Activated T-cell treated with anti-CD3 and anti-CD28 coated beads, Interleukin-2, amount 50 U/mL, for 72 hours (primary cell): Measurements from ENCODE around the gene APOB. TPM values are rescaled to one million over a fixed set of nuclear protein-coding genes. Genes with fewer than 3 reads are reported as not detected.

Source experiments
- ATAC-seq, 2 donors: fragments of 150-1000 bp; cut with Tn5 transposase; replicated peaks in 1 of 2; 2 replicates each; pipeline ENCODE4 v1.10.0; 2021; ENCODE audit warnings: moderate library complexity in 2 of 2, mild to moderate bottlenecking in 1 of 2
- DNase-seq, 2 donors: peaks; one replicate each; pipeline ENCODE4 v3.0.0; 2021 to 2022; ENCODE audit warnings: mixed read lengths in 1 of 2
- H3K27ac Mint-ChIP-seq: one replicate; pipeline ENCODE4 v1.8.0; 2022; ENCODE audit warnings: mild to moderate bottlenecking, moderate library complexity, mixed read lengths
- H3K27me3 Mint-ChIP-seq: one replicate; pipeline ENCODE4 v1.8.0; 2022; ENCODE audit warnings: low read depth, mixed read lengths
- H3K36me3 Mint-ChIP-seq, 2 donors: one replicate each; pipeline ENCODE4 v1.8.0; 2022; ENCODE audit warnings: mixed read lengths in 2 of 2, mild to moderate bottlenecking in 1 of 2; ENCODE audit not compliant: insufficient read depth in 2 of 2
- H3K4me1 Mint-ChIP-seq: one replicate; pipeline ENCODE4 v1.8.0; 2022; ENCODE audit warnings: low read depth, mixed read lengths
- H3K4me3 Mint-ChIP-seq, 2 donors: one replicate each; pipeline ENCODE4 v1.8.0; 2022; ENCODE audit warnings: mild to moderate bottlenecking in 2 of 2, mixed read lengths in 2 of 2, moderate library complexity in 2 of 2
- H3K9me3 Mint-ChIP-seq, 2 donors: one replicate each; pipeline ENCODE4 v1.8.0; 2022; ENCODE audit warnings: mixed read lengths in 2 of 2
- total RNA-seq, 2 donors: library from RNA; stranded (reverse); gene quantifications; one replicate each; pipeline ENCODE4 v1.2.3, GENCODE V29; 2022

Gene APOB
- total RNA-seq, 2 donors from 2014 or later = not detected

DNA sequence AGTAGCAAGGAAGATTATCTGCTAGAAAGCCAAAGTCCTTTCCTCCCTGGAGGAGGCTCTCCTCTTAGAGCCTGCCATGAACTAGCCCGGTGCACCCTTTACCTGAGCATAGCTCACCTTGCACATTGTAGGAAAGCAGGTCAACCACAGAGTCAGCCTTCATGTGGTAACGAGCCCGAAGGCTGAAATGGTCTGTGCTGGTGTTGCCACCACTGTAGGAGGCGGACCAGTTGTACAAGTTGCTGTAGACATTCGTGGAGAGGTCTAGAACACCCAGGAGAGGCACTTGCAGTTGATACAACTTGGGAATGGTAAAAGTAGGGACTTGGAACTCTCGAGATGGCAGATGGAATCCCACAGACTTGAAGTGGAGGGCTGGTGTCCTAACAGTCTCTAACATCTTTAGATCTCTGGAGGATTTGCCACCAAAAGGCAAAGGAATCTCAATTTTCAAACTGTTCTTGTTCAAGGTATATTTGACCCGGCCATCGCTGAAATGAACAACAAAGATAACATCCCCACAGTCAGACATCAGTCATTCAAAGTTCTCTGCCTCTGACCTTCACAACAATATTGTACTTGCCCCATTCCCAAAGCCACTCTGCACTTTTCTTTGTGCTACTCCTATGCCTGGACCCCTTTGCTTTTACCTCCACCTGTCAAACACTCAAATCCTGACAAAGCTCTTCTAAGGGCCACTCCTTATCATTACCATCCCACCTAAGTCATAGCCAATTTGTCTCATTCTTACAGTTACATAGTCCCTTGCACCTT, 30.6 kb downstream of the APOB start:
- no peaks in the 10 kb centered on the region for H3K9me3 Mint-ChIP-seq
- peaks cover 19% of the 10 kb centered on the region for H3K27me3 Mint-ChIP-seq

DNA sequence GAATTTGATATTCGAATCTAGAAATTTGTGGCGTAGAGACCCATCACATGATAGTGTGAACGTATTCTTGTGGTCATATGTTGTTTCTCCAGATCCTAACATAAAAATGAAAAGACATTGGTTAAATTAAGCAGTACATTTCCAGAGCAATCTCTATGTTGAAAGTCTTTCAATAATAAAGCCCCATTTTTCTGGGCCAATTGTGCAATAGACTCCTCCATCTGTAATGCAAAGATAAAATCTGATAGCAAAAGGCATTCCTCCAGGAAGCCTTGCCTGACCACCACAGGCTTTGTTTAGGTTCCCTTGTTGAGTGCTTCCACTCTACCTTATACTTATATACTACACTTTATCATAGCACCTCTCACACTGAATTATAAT, 31.3 kb downstream of the APOB start:
- Mint-ChIP-seq H3K4me3 (no peak overlapping the region), H3K9me3 (no peaks in the 10 kb centered on the region), H3K36me3 (no peaks in the 10 kb centered on the region), H3K27ac (no peak overlapping the region), H3K27me3 (peaks cover 17% of the 10 kb centered on the region), H3K4me1 (no peaks in the 10 kb centered on the region)
- ATAC-seq = no peak
- DNase-seq = no peak

More for the DNA sequence above, 30.6 kb downstream of the APOB start:
- Mint-ChIP-seq H3K27ac (no peak overlapping the region), H3K36me3 (no peaks in the 10 kb centered on the region), H3K4me3 (no peak overlapping the region), H3K4me1 (no peaks in the 10 kb centered on the region)
- ATAC-seq (no peak), DNase-seq (no peak)

DNA sequence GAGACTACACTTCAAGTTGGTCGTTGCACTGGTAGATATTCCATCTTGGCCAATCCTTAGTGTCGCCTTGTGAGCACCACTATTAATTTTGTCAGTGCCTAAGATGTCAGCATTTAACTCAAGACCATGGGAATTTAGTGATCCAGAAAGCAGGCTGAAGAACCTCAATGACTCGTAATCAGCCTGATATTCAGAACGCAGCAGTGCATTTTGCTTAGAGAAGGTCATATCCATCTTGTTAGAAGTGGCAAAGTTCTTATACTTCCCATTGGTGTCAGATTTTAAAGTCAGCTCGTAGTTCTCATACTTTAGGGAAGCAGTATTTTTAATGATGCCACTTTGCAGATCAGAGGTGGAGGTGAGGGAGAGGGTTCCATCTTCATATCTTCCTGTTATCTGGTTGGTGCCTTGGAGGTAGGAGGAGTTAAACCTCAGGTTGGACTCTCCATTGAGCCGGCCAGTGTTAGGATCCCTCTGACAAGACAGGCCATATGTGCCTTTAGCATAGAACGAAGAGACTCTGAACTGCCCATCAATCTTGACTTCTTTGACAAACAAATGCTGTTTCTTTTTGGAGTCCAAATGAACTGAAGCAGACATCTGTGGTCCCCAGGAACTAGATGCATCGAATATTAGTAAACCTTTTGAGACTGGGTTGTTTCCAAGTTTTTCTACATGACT, 31.9 kb downstream of the APOB start:
- DNase-seq = no peak
- no peaks in the 10 kb centered on the region for H3K36me3 Mint-ChIP-seq
- ATAC-seq = no peak
- H3K27me3 Mint-ChIP-seq = peaks cover 17% of the 10 kb centered on the region
- no peak overlapping the region for H3K4me3 Mint-ChIP-seq
- H3K9me3 Mint-ChIP-seq = no peaks in the 10 kb centered on the region
- no peaks in the 10 kb centered on the region for H3K4me1 Mint-ChIP-seq
- no peak overlapping the region for H3K27ac Mint-ChIP-seq

DNA sequence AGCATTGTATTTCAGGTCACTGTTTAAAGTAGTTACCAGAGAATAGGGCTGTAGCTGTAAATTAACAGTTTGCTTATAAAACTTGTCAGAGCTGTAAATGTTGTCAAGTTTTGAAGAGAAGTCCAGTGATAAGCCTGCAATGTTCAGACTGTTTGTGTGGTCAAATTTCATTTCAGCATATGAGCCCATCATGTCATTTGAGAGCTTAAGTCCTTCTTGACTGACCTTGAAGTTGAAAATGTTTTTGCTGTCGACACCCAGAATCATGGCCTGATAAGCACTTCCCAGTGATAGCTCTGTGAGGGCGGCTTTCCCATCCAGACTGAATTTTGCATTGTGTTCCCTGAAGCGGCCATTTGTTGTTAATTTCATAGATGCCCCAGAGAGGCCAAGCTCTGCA, 32.4 kb downstream of the APOB start:
- no peak overlapping the region for H3K4me3 Mint-ChIP-seq
- no peak overlapping the region for H3K27ac Mint-ChIP-seq
- H3K4me1 Mint-ChIP-seq = no peaks in the 10 kb centered on the region
- H3K27me3 Mint-ChIP-seq = peaks cover 17% of the 10 kb centered on the region
- ATAC-seq (no peak), DNase-seq (no peak)
- no peaks in the 10 kb centered on the region for H3K9me3 Mint-ChIP-seq
- no peaks in the 10 kb centered on the region for H3K36me3 Mint-ChIP-seq

DNA sequence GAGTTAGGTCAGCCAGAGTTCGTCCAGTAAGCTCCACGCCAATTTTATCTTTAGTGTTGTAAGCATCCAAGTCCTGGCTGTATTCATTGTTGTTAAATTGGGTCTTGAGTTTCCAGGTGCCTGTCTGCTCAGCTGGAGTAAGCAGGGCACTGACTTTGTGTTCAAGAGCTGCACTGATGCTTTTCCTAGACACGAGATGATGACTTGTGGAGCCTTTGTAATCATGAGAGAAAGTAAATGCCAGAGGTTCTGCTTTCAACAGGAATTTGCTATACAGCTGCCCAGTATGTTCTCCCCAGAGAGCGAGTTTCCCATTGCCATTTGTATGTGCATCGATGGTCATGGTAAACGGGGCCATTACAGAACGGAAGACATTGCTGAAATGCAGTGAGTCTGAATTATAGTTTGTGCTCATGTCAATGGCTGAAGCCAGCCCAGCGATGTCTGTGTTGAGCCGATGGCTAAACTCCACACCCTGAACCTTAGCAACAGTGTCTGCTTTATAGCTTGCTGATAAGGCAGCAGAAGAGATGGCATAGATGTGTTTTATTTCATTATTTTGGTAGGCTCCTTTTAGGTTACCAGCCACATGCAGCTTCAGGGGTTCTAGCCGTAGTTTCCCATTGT, 32.9 kb downstream of the APOB start:
- Mint-ChIP-seq H3K9me3 (no peaks in the 10 kb centered on the region), H3K27ac (no peak overlapping the region), H3K4me3 (no peak overlapping the region), H3K4me1 (no peaks in the 10 kb centered on the region), H3K36me3 (no peaks in the 10 kb centered on the region), H3K27me3 (peaks cover 17% of the 10 kb centered on the region)
- ATAC-seq = no peak
- no peak for DNase-seq

DNA sequence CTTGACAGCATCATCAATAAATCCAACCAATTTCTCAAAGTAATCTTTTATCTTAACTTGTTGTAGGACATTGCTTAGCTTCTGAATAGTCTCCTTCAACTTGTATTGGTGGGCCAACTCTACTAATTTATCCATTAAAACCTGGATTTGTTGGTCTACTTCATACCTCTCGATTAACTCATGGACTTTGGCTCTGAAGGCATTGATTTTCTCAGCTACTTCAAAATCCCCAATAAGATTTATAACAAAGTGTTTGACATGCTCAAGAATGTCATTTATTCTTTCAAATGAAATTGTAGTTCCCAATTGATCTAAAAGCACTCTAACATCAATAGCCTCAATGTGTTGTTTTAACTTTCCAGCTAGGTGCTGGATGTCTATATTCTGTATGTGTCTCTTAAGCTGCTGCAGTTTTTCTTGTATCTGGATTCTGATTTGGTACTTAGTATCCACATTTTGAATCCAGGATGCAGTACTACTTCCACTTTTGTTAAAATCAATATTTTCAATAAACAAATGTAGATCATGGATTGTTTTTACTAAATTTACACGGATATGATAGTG, 34.1 kb downstream of the APOB start:
- H3K4me1 Mint-ChIP-seq = no peaks in the 10 kb centered on the region
- H3K36me3 Mint-ChIP-seq = no peaks in the 10 kb centered on the region

DNA sequence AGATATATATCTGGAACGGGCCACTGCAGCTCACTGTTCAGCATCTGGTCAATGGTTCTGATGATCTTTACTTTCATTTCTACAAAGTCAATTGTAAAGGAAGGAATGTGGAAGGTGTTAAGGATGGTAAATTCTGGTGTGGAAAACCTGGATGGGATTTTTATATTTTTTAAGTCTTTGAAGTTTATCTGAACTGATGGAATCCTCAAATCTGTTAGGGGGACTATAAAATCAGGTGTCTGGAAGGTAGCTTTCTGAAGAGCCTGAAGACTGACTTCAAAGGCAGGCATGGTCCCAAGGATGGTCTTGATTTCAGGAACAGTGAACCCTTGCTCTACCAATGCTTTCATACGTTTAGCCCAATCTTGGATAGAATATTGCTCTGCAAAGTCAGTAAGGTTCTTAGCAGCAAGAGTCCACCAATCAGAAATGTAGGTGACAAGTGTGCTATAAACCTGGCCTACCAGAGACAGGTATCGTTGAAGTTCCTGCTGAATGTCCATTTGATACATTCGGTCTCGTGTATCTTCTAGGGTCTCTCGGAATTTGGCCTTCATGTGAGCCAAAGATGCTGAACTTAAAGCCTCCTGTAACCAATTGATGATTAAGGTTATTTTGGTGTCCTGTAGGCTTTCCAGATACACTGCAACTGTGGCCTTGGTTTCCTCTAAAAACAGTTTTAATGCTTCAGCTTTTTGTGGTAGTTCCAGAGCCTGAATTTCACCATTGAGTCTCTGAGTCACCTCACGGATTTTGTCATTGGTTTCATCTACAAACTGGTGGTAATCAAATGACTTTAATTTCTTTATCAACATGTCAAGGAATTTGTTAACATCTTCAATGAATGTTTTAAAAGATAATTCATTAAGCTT, 34.8 kb downstream of the APOB start:
- Mint-ChIP-seq H3K4me3 (no peak overlapping the region), H3K27me3 (peaks cover 17% of the 10 kb centered on the region), H3K9me3 (no peaks in the 10 kb centered on the region), H3K36me3 (no peaks in the 10 kb centered on the region), H3K27ac (no peak overlapping the region), H3K4me1 (no peaks in the 10 kb centered on the region)
- DNase-seq (no peak), ATAC-seq (no peak)

More for the DNA sequence above, 34.1 kb downstream of the APOB start:
- Mint-ChIP-seq H3K4me3 (no peak overlapping the region), H3K27ac (no peak overlapping the region), H3K9me3 (no peaks in the 10 kb centered on the region), H3K27me3 (peaks cover 17% of the 10 kb centered on the region)
- DNase-seq (no peak), ATAC-seq (no peak)

DNA sequence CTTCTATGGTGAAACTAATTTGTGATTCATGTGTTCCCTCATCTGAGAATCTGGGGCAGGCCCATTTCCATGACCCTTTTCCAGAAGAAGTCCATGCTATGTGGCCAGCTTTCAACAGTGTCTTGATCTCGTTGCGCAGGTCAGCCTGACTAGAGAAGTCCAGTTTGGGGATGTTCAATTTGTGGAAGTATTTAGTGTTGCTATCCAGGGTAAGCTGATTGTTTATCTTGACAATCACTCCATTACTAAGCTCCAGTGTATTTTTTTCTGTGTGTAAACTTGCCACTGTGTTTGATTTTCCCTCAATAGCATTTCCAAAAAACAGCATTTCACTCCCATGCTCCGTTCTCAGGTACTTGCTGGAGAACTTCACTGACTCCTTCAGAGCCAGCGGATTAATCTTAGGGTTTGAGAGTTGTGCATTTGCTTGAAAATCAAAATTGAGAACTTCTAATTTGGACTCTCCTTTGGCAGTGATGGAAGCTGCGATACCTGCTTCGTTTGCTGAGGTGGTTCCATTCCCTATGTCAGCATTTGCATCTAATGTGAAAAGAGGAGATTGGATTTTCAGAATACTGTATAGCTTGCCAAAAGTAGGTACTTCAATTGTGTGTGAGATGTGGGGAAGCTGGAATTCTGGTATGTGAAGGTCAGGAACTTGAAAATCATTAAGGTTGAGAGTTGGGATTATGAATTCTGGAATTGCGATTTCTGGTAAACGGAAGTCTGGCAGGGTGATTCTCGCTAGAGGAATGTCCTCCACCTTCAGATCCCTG, 35.7 kb downstream of the APOB start:
- H3K9me3 Mint-ChIP-seq = no peaks in the 10 kb centered on the region
- H3K36me3 Mint-ChIP-seq = no peaks in the 10 kb centered on the region
- H3K27ac Mint-ChIP-seq = no peak overlapping the region
- no peak overlapping the region for H3K4me3 Mint-ChIP-seq
- H3K4me1 Mint-ChIP-seq = no peaks in the 10 kb centered on the region
- ATAC-seq (no peak), DNase-seq (no peak)
- peaks cover 12% of the 10 kb centered on the region for H3K27me3 Mint-ChIP-seq

DNA sequence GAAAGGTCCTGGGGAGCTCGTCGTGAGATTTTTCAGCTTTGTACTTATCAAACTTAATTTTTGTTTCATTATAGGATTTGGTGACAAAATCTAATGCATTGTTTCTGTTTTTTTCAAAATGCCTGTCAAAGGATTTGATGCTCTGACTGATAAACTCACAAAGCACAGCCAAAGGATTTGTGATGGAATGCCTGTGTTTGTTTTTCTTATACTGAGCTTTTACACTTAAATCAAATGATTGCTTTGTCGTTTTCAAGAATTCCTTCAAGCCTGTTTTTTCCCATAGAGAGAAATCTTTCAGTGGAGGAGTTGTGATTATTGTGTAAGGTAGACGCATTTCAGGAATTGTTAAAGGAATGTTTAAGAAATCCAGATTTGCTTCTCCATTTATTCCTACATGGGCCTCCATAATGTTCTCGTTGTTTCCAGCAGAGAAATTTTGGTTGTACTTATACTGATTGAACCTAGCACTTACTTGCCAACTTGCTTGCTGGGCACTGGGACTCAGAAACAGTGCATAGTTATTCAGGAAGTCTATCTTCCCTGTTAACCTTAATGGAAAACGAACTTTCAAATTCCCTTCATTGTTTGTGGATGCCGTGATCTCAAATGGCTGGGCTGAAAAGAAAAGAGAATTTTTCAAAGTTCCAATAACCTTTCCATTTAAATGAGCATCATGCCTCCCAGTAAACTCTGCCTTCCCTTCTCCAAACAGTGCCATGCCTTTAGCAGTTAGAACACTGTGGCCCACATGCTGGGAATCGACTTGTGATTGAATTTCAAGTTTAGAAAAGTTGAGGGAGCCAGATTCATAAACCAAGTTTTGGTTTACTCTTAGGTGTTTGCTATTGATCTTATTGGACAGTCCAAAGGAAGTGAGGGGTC, 36.5 kb downstream of the APOB start:
- no peak for DNase-seq
- no peak for ATAC-seq
- peaks cover 12% of the 10 kb centered on the region for H3K27me3 Mint-ChIP-seq
- no peak overlapping the region for H3K27ac Mint-ChIP-seq
- H3K4me3 Mint-ChIP-seq = no peak overlapping the region
- no peaks in the 10 kb centered on the region for H3K36me3 Mint-ChIP-seq
- no peaks in the 10 kb centered on the region for H3K4me1 Mint-ChIP-seq
- no peaks in the 10 kb centered on the region for H3K9me3 Mint-ChIP-seq

DNA sequence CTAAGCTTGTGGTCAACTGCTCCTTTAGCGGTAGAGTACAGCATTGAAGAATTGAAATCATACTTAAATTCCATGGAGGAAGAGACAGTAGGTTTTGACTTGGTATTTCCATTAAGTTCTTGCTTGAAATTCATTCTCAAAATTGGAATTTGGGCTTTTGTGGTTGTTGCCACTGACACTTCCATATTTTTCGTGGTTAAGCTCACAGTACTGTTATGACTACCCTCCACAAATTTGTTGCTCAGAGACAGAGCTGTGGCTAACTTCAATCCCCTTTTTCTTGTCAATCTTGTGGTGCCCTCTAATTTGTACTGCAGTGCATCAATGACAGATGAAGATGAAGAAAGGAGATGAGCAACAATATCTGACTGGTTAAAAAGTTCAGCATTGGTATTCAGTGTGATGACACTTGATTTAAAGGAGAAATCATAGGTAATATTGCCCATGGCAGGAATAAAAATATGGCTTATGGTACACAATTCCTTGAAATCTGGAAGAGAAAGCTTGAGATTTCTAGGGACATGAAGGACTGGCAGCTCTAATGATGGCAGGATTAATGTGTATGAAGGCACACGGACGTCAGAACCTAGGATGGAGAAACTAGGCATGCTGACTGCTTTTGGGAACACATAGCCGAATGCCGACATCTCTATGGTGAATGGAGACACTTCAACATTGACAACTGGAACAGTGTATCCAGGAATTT, 37.3 kb downstream of the APOB start:
- DNase-seq (no peak), ATAC-seq (no peak)
- peaks cover 12% of the 10 kb centered on the region for H3K27me3 Mint-ChIP-seq
- H3K36me3 Mint-ChIP-seq = no peaks in the 10 kb centered on the region
- no peak overlapping the region for H3K4me3 Mint-ChIP-seq
- no peaks in the 10 kb centered on the region for H3K4me1 Mint-ChIP-seq
- no peak overlapping the region for H3K27ac Mint-ChIP-seq
- H3K9me3 Mint-ChIP-seq = no peaks in the 10 kb centered on the region
